Kidney epithelial cell (primary cell): ENCODE data around the gene AEN. TPM values are rescaled to one million over a fixed set of nuclear protein-coding genes. Genes with fewer than 3 reads are reported as not detected.

Experiments
- DNase-seq: peaks from one replicate; pipeline ENCODE4 v3.0.0-alpha.2; 2010; ENCODE audit warnings: low read depth
- H3K27me3 ChIP-seq: 2 replicates; pipeline ENCODE4 v1.6.0; 2011; ENCODE audit warnings: low read length; ENCODE audit not compliant: control insufficient read depth, insufficient read depth
- H3K36me3 ChIP-seq: 2 replicates; pipeline ENCODE4 v1.5.1; 2011; ENCODE audit warnings: low read length; ENCODE audit not compliant: control insufficient read depth, insufficient read depth
- H3K4me3 ChIP-seq: 2 replicates; pipeline ENCODE4 v1.5.1; 2011; ENCODE audit warnings: low read depth, mild to moderate bottlenecking, control low read depth, low read length
- CTCF ChIP-seq: IDR thresholded peaks from 2 replicates; pipeline ENCODE4 v1.5.1; 2011; ENCODE audit warnings: mild to moderate bottlenecking, moderate library complexity, low read length, control low read depth, inconsistent platforms; ENCODE audit not compliant: insufficient read depth, poor library complexity, severe bottlenecking
- total RNA-seq: library from RNA; depleted of rRNA; stranded (reverse); fragments of >200 nt; gene quantifications from 2 replicates; pipeline ENCODE4 v1.2.3, GENCODE V29; 2015

AEN gene
- total RNA-seq, 1 donor from 2014 or later: 78.7 TPM

DNA sequence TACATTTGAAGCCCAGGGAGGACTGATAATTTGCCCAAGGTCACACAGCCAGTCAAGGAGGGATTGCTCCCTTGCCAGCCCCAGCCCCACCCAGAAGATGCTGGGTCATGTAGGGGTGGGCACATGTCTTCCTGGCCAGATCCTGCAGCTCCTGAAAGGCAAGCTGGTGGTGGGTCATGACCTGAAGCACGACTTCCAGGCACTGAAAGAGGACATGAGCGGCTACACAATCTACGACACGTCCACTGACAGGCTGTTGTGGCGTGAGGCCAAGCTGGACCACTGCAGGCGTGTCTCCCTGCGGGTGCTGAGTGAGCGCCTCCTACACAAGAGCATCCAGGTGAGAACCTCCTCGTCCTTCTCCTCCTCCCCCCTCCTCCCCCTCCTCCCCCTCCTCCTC lies 30.8 kb downstream of the AEN start:
- no peak overlapping the region for H3K4me3 ChIP-seq
- no peak for TF ChIP-seq CTCF
- DNase-seq: no peak

DNA sequence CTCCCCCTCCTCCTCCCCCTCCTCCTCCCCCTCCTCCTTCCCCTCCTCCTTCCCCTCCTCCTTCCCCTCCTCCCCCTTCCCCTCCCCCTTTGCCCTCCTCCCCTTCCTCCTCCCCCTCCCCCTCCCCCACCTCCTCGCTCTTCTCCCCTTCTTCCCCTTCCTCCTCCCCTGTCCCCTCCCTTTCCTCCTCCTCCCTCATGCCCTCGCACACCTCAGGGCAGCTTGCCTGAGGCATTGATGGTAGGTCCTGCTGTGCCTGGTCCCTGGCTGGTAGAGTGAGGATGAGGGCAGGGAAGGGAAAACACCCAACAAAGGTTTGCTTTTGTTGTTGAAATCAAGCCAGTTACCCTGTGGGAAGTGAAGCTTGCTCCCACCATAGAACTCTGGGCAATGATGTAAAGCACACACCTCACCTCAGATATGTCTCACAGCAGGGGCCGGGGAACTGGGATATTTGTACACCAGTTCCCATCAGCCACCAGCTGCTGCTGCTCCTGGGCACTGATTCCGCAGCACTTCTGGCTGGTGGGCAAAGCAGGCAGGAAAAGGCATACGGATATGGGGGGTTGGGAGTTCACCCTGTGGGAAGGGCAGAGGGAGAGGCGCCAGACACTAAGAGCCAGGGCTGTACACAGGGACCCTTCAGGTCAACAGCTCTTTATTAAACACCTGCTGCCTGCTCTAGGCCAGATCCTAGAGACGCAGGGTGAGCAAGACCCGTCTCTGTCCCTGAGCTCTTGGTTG lies 31.5 kb downstream of the AEN start:
- H3K4me3 ChIP-seq: no peak overlapping the region
- TF ChIP-seq CTCF: no peak
- no peaks in the 10 kb centered on the region for H3K27me3 ChIP-seq
- H3K36me3 ChIP-seq: no peaks in the 10 kb centered on the region
- DNase-seq: no peak

More for the DNA sequence above, 30.8 kb downstream of the AEN start:
- Histone ChIP-seq H3K36me3 (no peaks in the 10 kb centered on the region), H3K27me3 (no peaks in the 10 kb centered on the region)

GRCh38 chr15:88653200-88654064 lies 32.3 kb downstream of the AEN start:
- H3K36me3 ChIP-seq: no peaks in the 10 kb centered on the region
- TF ChIP-seq CTCF: no peak
- DNase-seq: no peak
- no peaks in the 10 kb centered on the region for H3K27me3 ChIP-seq
- no peak overlapping the region for H3K4me3 ChIP-seq

GRCh38 chr15:88654430-88655102 lies 33.4 kb downstream of the AEN start:
- Histone ChIP-seq H3K4me3 (no peak overlapping the region), H3K36me3 (no peaks in the 10 kb centered on the region), H3K27me3 (no peaks in the 10 kb centered on the region)
- no peak for DNase-seq
- TF ChIP-seq CTCF: no peak

DNA sequence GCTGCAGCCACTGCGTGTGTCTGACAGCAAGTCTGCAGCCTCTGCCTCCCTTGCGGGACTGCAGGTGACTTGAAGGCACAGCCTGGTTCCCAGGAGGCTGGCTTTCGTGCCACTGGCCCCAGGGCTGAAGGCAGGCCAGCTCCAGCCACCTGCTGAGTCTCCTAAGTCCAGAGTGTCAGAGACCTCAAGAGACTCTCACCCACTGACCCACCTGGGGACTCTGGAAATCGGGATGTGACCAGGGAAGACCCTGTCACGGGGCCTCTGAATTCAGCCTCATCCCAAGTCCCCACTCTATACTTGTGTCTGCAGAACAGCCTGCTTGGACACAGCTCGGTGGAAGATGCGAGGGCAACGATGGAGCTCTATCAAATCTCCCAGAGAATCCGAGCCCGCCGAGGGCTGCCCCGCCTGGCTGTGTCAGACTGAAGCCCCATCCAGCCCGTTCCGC lies 34.0 kb downstream of the AEN start:
- DNase-seq: no peak
- Histone ChIP-seq H3K27me3 (no peaks in the 10 kb centered on the region), H3K36me3 (no peaks in the 10 kb centered on the region), H3K4me3 (no peak overlapping the region)
- TF ChIP-seq CTCF: no peak
